ENCODE results near the gene TAX1BP3. TPM values are rescaled to one million over a fixed set of nuclear protein-coding genes. Genes with fewer than 3 reads are reported as not detected.
"Not testable (repeated sequence)": the region's sequence is repeated elsewhere in the genome, so short reads cannot be mapped to it uniquely, and the experiment has no call there.

TAX1BP3 gene
- total and polyA plus RNA-seq, 12 donors = 134 to 206 (median 168) TPM

GRCh38 chr17:3710951-3711383 is 42.6 kb upstream of the TAX1BP3 start:
- Histone ChIP-seq H3K36me3 (peaks cover 0 to 45% (median 14%) of the 10 kb centered on the region in 9 donors), H3K27ac (peak overlapping the region in 1 of 10 donors; percentile 54), H3K4me3 (no peak overlapping the region), H3K27me3 (no peaks in the 10 kb centered on the region), H3K9me3 (no peaks in the 10 kb centered on the region), H3K4me1 (peaks cover 0 to 32% (median 0%) of the 10 kb centered on the region in 9 donors)
- DNase-seq (no peak), ATAC-seq (peak in 2 of 8 donors; percentile 42 to 54)
- WGBS, 2 donors = 74 to 87% methylated on average over 5 of the region's 5 CpGs
- no peak for TF ChIP-seq CTCF (IDR thresholded peaks at IDR 0.05)
- intact Hi-C loops (cut with DNase I) = no loop called here

- peaks cover 0 to 32% (median 0%) of the 10 kb centered on the region in 9 donors for H3K4me1 ChIP-seq
- H3K4me3 ChIP-seq = no peak overlapping the region
- H3K27ac ChIP-seq = no peak overlapping the region
- H3K9me3 ChIP-seq = no peaks in the 10 kb centered on the region
- intact Hi-C loops (cut with DNase I) = no loop called here
- H3K36me3 ChIP-seq = peaks cover 0 to 19% (median 0%) of the 10 kb centered on the region in 9 donors
- DNase-seq (no peak), ATAC-seq (no peak)
- TF ChIP-seq CTCF (IDR thresholded peaks at IDR 0.05) = no peak
- WGBS, 2 donors = 64 to 68% methylated on average over 3 of the region's 3 CpGs
- no peaks in the 10 kb centered on the region for H3K27me3 ChIP-seq
These were observed 40.0 kb upstream of the TAX1BP3 start for GRCh38 chr17:3708366-3708765.

- DNase-seq; H3K9me3 ChIP-seq; H3K36me3 ChIP-seq; H3K27ac ChIP-seq; H3K4me1 ChIP-seq; ATAC-seq; H3K27me3 ChIP-seq; intact Hi-C loops (cut with DNase I); H3K4me3 ChIP-seq: not testable (repeated sequence)
- WGBS, 2 donors = 91 to 100% methylated on average over 1 of the region's 1 CpG
These were observed 37.3 kb upstream of the TAX1BP3 start for GRCh38 chr17:3705718-3705984.

- Histone ChIP-seq H3K4me3 (no peak overlapping the region), H3K27me3 (no peaks in the 10 kb centered on the region), H3K9me3 (no peaks in the 10 kb centered on the region), H3K4me1 (peaks cover 0 to 6% (median 0%) of the 10 kb centered on the region in 9 donors), H3K27ac (no peak overlapping the region), H3K36me3 (no peaks in the 10 kb centered on the region)
- no peak for TF ChIP-seq CTCF (IDR thresholded peaks at IDR 0.05)
- intact Hi-C loops (cut with DNase I) = no loop called here
- WGBS, 2 donors = 83 to 89% methylated on average over 20 of the region's 20 CpGs
- no peak for ATAC-seq
- DNase-seq = no peak
These were observed 36.7 kb upstream of the TAX1BP3 start for GRCh38 chr17:3704931-3705717.

- DNase-seq; ATAC-seq; H3K9me3 ChIP-seq; H3K4me1 ChIP-seq; intact Hi-C loops (cut with DNase I); H3K27me3 ChIP-seq; H3K36me3 ChIP-seq; H3K27ac ChIP-seq; H3K4me3 ChIP-seq: not testable (repeated sequence)
- 86 to 95% methylated on average over 7 of the region's 7 CpGs for WGBS, 2 donors
These were observed 33.7 kb upstream of the TAX1BP3 start for GRCh38 chr17:3702041-3702539.
